GM23338 (cell line): Measurements from ENCODE around the gene ADGRD1. TPM values are rescaled to one million over a fixed set of nuclear protein-coding genes. Genes with fewer than 3 reads are reported as not detected.

Experiments
- ATAC-seq: fragments of 200-7000 bp; cut with Tn5 transposase; 3 replicates; pipeline ENCODE4 v1.9.1; 2020
- DNase-seq: peaks from one replicate; pipeline ENCODE4 v3.0.0-alpha.2; 2015; ENCODE audit warnings: low spot score
- H2AFZ ChIP-seq: fragments of 200-600 bp; sonication (generic); 2 replicates; pipeline ENCODE4 v1.8.0; 2016; ENCODE audit warnings: antibody characterized with exemption, mild to moderate bottlenecking, moderate library complexity
- H3F3A ChIP-seq: fragments of 200-600 bp; sonication (generic); replicated peaks from 2 replicates; pipeline ENCODE4 v1.8.0; 2017; ENCODE audit warnings: antibody characterized with exemption, mixed run types, low read depth
- H3K27ac ChIP-seq: fragments of 200-600 bp; sonication (generic); 2 replicates; pipeline ENCODE4 v1.6.1; 2016; ENCODE audit warnings: low read depth
- H3K27me3 ChIP-seq: fragments of 200-600 bp; sonication (generic); 2 replicates; pipeline ENCODE4 v1.8.0; 2016; ENCODE audit warnings: mild to moderate bottlenecking, mixed run types, moderate library complexity; ENCODE audit not compliant: insufficient read depth
- H3K36me3 ChIP-seq: fragments of 200-600 bp; sonication (generic); 2 replicates; pipeline ENCODE4 v1.8.0; 2016; ENCODE audit warnings: mild to moderate bottlenecking; ENCODE audit not compliant: insufficient read depth
- H3K4me1 ChIP-seq: fragments of 200-600 bp; sonication (generic); 2 replicates; pipeline ENCODE4 v1.8.0; 2016; ENCODE audit warnings: mild to moderate bottlenecking, moderate library complexity; ENCODE audit not compliant: insufficient read depth
- H3K4me2 ChIP-seq: fragments of 200-600 bp; sonication (generic); 2 replicates; pipeline ENCODE4 v1.7.1; 2017; ENCODE audit warnings: mixed run types
- H3K4me3 ChIP-seq: fragments of 200-600 bp; sonication (generic); 2 replicates; pipeline ENCODE4 v1.6.1; 2016; ENCODE audit warnings: mixed run types
- H3K79me2 ChIP-seq: fragments of 200-600 bp; sonication (generic); replicated peaks from 2 replicates; pipeline ENCODE4 v1.8.0; 2017; ENCODE audit warnings: mild to moderate bottlenecking; ENCODE audit not compliant: insufficient read depth
- H3K9me2 ChIP-seq: fragments of 200-600 bp; sonication (generic); 2 replicates; pipeline ENCODE4 v1.8.0; 2017; ENCODE audit not compliant: insufficient read depth
- H4K20me1 ChIP-seq: fragments of 200-600 bp; sonication (generic); replicated peaks from 2 replicates; pipeline ENCODE4 v1.8.0; 2017; ENCODE audit warnings: mild to moderate bottlenecking; ENCODE audit not compliant: insufficient read depth
- H3K27ac Mint-ChIP-seq: 2 replicates; pipeline ENCODE4 v1.8.0; 2020; ENCODE audit warnings: inconsistent platforms, mild to moderate bottlenecking, moderate library complexity, mixed read lengths
- H3K27me3 Mint-ChIP-seq: 3 replicates; pipeline ENCODE4 v1.8.0; 2022; ENCODE audit warnings: low read depth, mild to moderate bottlenecking, moderate library complexity, mixed read lengths, inconsistent platforms; ENCODE audit not compliant: insufficient read depth, poor library complexity
- H3K36me3 Mint-ChIP-seq: 3 replicates; pipeline ENCODE4 v1.8.0; 2021; ENCODE audit warnings: low read depth, mild to moderate bottlenecking, inconsistent platforms, moderate library complexity, mixed read lengths
- H3K4me1 Mint-ChIP-seq: 3 replicates; pipeline ENCODE4 v1.8.0; 2020; ENCODE audit warnings: mild to moderate bottlenecking, inconsistent platforms, mixed read lengths
- H3K4me3 Mint-ChIP-seq: 3 replicates; pipeline ENCODE4 v1.8.0; 2021; ENCODE audit warnings: moderate library complexity, mild to moderate bottlenecking, inconsistent platforms, mixed read lengths
- H3K9me3 Mint-ChIP-seq: 3 replicates; pipeline ENCODE4 v1.8.0; 2020; ENCODE audit warnings: moderate library complexity, mild to moderate bottlenecking, inconsistent platforms, mixed read lengths
- CREB1 ChIP-seq: fragments of 250-450 bp; sonication (Bioruptor Pico); IDR thresholded peaks from 2 replicates; pipeline ENCODE4 v1.5.0; 2020; ENCODE audit warnings: low read depth, mild to moderate bottlenecking, moderate library complexity
- CTCF ChIP-seq, 2 experiments: fragments of 200-600 bp in 1 of 2; sonication (generic) in 1 of 2; conservative IDR thresholded peaks; 2 replicates each; pipeline versions ENCODE4 v1.5.1 to v1.6.1; 2016 to 2017; ENCODE audit warnings: antibody characterized with exemption in 2 of 2, low read depth in 2 of 2, mild to moderate bottlenecking in 2 of 2, moderate library complexity in 1 of 2
- ETS1 ChIP-seq: IDR thresholded peaks from 2 replicates; pipeline ENCODE4 v1.6.1; 2016; ENCODE audit warnings: antibody characterized with exemption
- EZH2 ChIP-seq: fragments of 200-600 bp; sonication (generic); IDR thresholded peaks from one replicate; pipeline ENCODE4 v1.8.0; 2017; ENCODE audit warnings: antibody characterized with exemption, mild to moderate bottlenecking, low read depth; ENCODE audit not compliant: unreplicated experiment
- EZH2phosphoT487 ChIP-seq: fragments of 200-600 bp; sonication (generic); IDR thresholded peaks from one replicate; pipeline ENCODE4 v1.8.1; 2018; ENCODE audit warnings: antibody characterized with exemption; ENCODE audit not compliant: unreplicated experiment
- JUNB ChIP-seq: IDR thresholded peaks from one replicate; pipeline ENCODE4 v1.6.1; 2016; ENCODE audit warnings: antibody characterized with exemption; ENCODE audit not compliant: unreplicated experiment
- NANOG ChIP-seq: IDR thresholded peaks from 2 replicates; pipeline ENCODE4 v1.6.1; 2016; ENCODE audit warnings: antibody characterized with exemption, borderline replicate concordance
- POLR2AphosphoS5 ChIP-seq: IDR thresholded peaks from 2 replicates; pipeline ENCODE4 v1.6.1; 2016; ENCODE audit warnings: antibody characterized with exemption, low read depth
- REST ChIP-seq: IDR thresholded peaks from one replicate; pipeline ENCODE4 v1.6.1; 2018; ENCODE audit warnings: antibody characterized with exemption; ENCODE audit not compliant: unreplicated experiment
- STAT1 ChIP-seq: IDR thresholded peaks from one replicate; pipeline ENCODE4 v1.6.1; 2016; ENCODE audit warnings: antibody characterized with exemption; ENCODE audit not compliant: unreplicated experiment
- ZNF114 ChIP-seq: fragments of 250-450 bp; sonication (Bioruptor Pico); IDR thresholded peaks from 2 replicates; pipeline ENCODE4 v1.5.0; 2020; ENCODE audit warnings: mild to moderate bottlenecking, moderate library complexity
- ZNF331 ChIP-seq: fragments of 250-450 bp; sonication (Bioruptor Pico); IDR thresholded peaks from 2 replicates; pipeline ENCODE4 v1.5.0; 2020; ENCODE audit warnings: low read depth, mild to moderate bottlenecking, moderate library complexity
- ZNF462 ChIP-seq: fragments of 250-450 bp; sonication (Bioruptor Pico); IDR thresholded peaks from 2 replicates; pipeline ENCODE4 v1.5.0; 2020; ENCODE audit warnings: mild to moderate bottlenecking, moderate library complexity
- polyA plus RNA-seq: library from polyadenylated mRNA; unstranded; fragments of >200 nt; fragmentation: Nextera tagmentation; extraction: Ambion mirVana; gene quantifications from 2 replicates; pipeline ENCODE4 v1.2.1, GENCODE V29; 2016
- total RNA-seq: library from RNA; depleted of rRNA; stranded (reverse); fragments of >200 nt; shearing (Covaris generic); gene quantifications from 2 replicates; pipeline ENCODE4 v1.2.3, GENCODE V29; 2014

ADGRD1 gene
- total and polyA plus RNA-seq, 2 experiments from 2014 or later: 1.4 TPM; not detected in 1

GRCh38 chr12:131135786-131136538 lies 182.3 kb downstream of the ADGRD1 start:
- Mint-ChIP-seq H3K27me3 (peaks cover 7% of the 10 kb centered on the region), H3K4me1 (peaks cover 4% of the 10 kb centered on the region; the same call in 2 of the 3 replicates), H3K4me3 (no peak overlapping the region), H3K36me3 (no peaks in the 10 kb centered on the region), H3K27ac (no peak overlapping the region), H3K9me3 (no peaks in the 10 kb centered on the region)
- no peak overlapping the region for H2AFZ ChIP-seq
- ATAC-seq: no peak
- H3K36me3 ChIP-seq: no peaks in the 10 kb centered on the region
- H3K27ac ChIP-seq: no peak overlapping the region
- no peaks in the 10 kb centered on the region for H3F3A ChIP-seq
- no peak for DNase-seq
- H3K4me2 ChIP-seq: no peak overlapping the region
- no peaks in the 10 kb centered on the region for H3K79me2 ChIP-seq
- no peaks in the 10 kb centered on the region for H3K4me1 ChIP-seq
- TF ChIP-seq CREB1 (CRISPR knock-in tag) (no peak), NANOG (no peak), ETS1 (no peak), STAT1 (no peak), EZH2 (no peak), EZH2phosphoT487 (no peak), ZNF114 (CRISPR knock-in tag) (no peak), ZNF331 (CRISPR knock-in tag) (no peak), JUNB (no peak), CTCF (conservative IDR thresholded peaks at IDR 0.05; ENCODE audit: low read depth in 2 of 2) (no peak), REST (no peak), POLR2AphosphoS5 (no peak), ZNF462 (CRISPR knock-in tag) (no peak)
- no peaks in the 10 kb centered on the region for H3K27me3 ChIP-seq
- no peaks in the 10 kb centered on the region for H4K20me1 ChIP-seq
- H3K9me2 ChIP-seq: no peaks in the 10 kb centered on the region
- no peak overlapping the region for H3K4me3 ChIP-seq
